SK-N-MC (cell line): ENCODE results near the gene CDK8.

Experiments
- EZH2 ChIP-seq: fragments of 200-600 bp; sonication (generic); IDR thresholded peaks from one replicate; pipeline ENCODE4 v1.6.1; 2017; ENCODE audit warnings: antibody characterized with exemption
- FOXP2 ChIP-seq: optimal IDR thresholded peaks from 2 replicates; pipeline ENCODE3; 2011; ENCODE audit warnings: mild to moderate bottlenecking, moderate library complexity; ENCODE audit not compliant: insufficient read depth; ENCODE audit errors: extremely low read length, control extremely low read depth
- POLR2AphosphoS5 ChIP-seq: IDR thresholded peaks from 2 replicates; pipeline ENCODE4 v1.6.1; 2012; ENCODE audit warnings: mild to moderate bottlenecking, low read depth, low read length, borderline replicate concordance

DNA sequence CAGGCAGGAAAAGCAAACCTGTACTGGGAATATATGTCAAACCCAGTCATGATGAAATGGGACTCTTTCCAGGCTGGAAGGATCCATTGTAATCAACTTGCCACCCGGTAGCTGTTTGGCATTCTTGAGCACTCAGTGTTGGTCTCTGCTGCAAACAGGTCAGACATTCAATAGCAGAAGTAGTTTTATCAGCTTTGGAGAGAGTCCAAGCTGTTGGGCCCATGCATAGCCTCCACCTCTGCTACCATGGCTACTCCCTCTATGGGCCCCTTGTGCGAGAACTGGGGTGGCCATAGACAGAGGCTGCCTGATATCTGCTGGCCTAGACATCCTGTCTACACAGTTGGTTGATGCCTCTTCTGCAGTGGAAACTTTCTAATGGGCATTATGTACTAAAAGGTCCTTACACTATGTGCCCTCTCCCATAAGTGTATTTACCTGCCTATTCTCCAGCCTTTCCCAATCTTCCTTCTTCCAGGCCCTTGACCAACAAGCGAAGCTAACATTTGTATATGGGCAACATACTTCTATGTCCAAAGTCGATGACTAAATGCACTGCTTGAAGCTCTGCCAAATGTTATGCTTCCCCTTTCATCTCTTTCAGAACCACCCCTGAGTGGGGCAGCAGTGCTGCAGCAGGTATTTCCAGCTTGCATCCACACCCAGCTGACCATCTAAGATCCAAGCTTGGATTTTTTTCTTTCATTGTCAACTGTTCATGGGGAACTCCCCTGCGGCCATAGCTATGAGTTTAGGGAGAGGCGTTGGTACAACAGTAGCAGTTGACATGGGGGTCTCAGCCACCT is 26.6 kb upstream of the CDK8 start:
- TF ChIP-seq POLR2AphosphoS5 (no peak), EZH2 (no peak), FOXP2 (no peak)
